ENCODE results near the gene CAP2. TPM values are rescaled to one million over a fixed set of nuclear protein-coding genes. Genes with fewer than 3 reads are reported as not detected.
A peak's percentile ranks its signal among the peaks of the same experiment; 100 is the strongest.
"Not testable (repeated sequence)": the region's sequence is repeated elsewhere in the genome, so short reads cannot be mapped to it uniquely, and the experiment has no call there.

The CAP2 gene
- total RNA-seq, 4 donors from 2014 or later = 4.8 to 10.1 (median 7.8) TPM

DNA sequence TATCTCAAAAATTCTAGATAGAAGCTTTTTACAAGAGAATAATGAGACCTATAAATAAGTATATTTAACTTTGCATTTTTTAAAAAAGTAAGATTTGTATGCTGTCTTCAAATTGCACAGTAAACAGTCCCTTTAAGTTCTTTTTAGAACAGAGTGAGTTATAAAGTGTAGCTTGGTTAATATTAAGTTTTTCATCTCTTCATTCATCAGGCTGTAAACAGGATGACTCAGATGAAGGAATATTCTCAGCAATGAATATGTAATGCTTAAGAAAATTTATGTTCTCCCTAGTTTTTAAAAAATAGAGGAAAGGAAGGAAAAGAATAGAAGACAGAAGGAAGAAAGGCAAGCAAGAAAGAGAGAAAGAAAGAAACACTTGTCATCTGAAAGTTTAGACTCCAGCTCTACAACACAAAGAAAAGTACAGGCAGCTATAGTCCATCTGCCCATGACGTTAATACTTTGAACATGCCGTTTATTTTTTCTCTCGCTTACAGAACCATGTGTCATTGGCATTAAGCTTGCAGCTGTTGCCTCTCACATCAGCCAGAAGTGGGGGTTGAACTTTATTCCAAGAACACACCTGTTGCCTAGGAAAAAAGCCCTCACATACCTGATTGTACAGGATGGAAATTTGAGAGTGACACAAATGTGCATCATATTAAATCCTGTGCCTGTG is 36.1 kb downstream of the CAP2 start:
- no peaks in the 10 kb centered on the region for H3K36me3 ChIP-seq
- H3K4me1 ChIP-seq = peaks cover 0 to 12% (median 0%) of the 10 kb centered on the region in 4 donors
- in situ Hi-C loops (cut with MboI; ENCODE audit: low pct_ligation_motif_present in 1 of 4, low pct_unique_long_range_greater_than_20kb in 1 of 4, low sequenced_read_pairs in 3 of 4) = no loop called here
- WGBS, 2 donors (ENCODE audit: low coverage in 1 of 2) = 29 to 41% methylated on average over 3 of the region's 3 CpGs
- no peak overlapping the region for H3K4me3 ChIP-seq
- TF ChIP-seq, protein P1, sequence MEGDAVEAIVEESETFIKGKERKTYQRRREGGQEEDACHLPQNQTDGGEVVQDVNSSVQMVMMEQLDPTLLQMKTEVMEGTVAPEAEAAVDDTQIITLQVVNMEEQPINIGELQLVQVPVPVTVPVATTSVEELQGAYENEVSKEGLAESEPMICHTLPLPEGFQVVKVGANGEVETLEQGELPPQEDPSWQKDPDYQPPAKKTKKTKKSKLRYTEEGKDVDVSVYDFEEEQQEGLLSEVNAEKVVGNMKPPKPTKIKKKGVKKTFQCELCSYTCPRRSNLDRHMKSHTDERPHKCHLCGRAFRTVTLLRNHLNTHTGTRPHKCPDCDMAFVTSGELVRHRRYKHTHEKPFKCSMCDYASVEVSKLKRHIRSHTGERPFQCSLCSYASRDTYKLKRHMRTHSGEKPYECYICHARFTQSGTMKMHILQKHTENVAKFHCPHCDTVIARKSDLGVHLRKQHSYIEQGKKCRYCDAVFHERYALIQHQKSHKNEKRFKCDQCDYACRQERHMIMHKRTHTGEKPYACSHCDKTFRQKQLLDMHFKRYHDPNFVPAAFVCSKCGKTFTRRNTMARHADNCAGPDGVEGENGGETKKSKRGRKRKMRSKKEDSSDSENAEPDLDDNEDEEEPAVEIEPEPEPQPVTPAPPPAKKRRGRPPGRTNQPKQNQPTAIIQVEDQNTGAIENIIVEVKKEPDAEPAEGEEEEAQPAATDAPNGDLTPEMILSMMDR (IDR thresholded peaks at IDR 0.05) = no peak
- TF ChIP-seq POLR2AphosphoS5 (IDR thresholded peaks at IDR 0.05) = peak in 1 of 3 donors; percentile 28
- TF ChIP-seq EP300 (IDR thresholded peaks at IDR 0.05; ENCODE audit: low read depth) = no peak
- no peak for DNase-seq
- intact Hi-C loops (cut with DNase I; ENCODE audit: low total_unique reads) = no loop called here
- H3K27ac ChIP-seq = peak overlapping the region in 2 of 4 donors; percentile 13 to 20
- no peaks in the 10 kb centered on the region for H3K27me3 ChIP-seq
- no peaks in the 10 kb centered on the region for H3K9me3 ChIP-seq

- Histone ChIP-seq H3K27me3 (no peaks in the 10 kb centered on the region), H3K36me3 (no peaks in the 10 kb centered on the region), H3K4me3 (no peak overlapping the region), H3K27ac (no peak overlapping the region), H3K4me1 (peaks cover 0 to 12% (median 0%) of the 10 kb centered on the region in 4 donors), H3K9me3 (no peaks in the 10 kb centered on the region)
- intact Hi-C loops (cut with DNase I; ENCODE audit: low total_unique reads) (no loop called here), in situ Hi-C loops (cut with MboI; ENCODE audit: low pct_ligation_motif_present in 1 of 4, low pct_unique_long_range_greater_than_20kb in 1 of 4, low sequenced_read_pairs in 3 of 4) (no loop called here)
- TF ChIP-seq, protein P1 (IDR thresholded peaks at IDR 0.05) = no peak
- TF ChIP-seq EP300 (IDR thresholded peaks at IDR 0.05; ENCODE audit: low read depth) = no peak
- no peak for TF ChIP-seq POLR2A (IDR thresholded peaks at IDR 0.05)
- TF ChIP-seq POLR2AphosphoS5 (IDR thresholded peaks at IDR 0.05) = no peak
- no peak for DNase-seq
- 43 to 71% methylated on average over 1 to 2 of the region's 2 CpGs for WGBS, 2 donors (ENCODE audit: low coverage in 1 of 2)
Measured at GRCh38 chr6:17431581-17431980, 38.2 kb downstream of the CAP2 start.

DNA sequence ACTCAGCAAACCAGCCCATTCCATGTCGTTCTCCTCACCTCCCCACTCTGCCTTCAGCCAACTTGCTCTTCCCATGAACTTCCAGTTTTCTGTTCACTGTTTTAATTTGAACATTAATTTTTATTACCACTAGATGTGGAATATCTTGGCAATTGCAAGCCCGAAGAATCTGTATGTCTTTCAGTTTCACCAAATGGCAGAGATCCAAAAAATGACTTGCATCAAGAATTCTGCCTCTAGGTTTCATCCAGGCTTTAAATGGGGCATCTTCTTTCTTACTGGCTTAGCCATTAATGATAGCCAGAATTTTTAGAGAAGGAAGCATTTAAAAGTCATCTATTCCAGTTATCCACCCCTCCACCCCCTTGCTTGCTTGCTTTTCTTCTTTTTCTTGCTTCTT is 39.0 kb downstream of the CAP2 start:
- 38% methylated on average over 2 of the region's 2 CpGs for WGBS, 2 donors (ENCODE audit: low coverage in 1 of 2)
- no peak for DNase-seq
- in situ Hi-C loops (cut with MboI; ENCODE audit: low pct_ligation_motif_present in 1 of 4, low pct_unique_long_range_greater_than_20kb in 1 of 4, low sequenced_read_pairs in 3 of 4) (no loop called here), intact Hi-C loops (cut with DNase I; ENCODE audit: low total_unique reads) (no loop called here)
- no peak overlapping the region for H3K27ac ChIP-seq
- H3K27me3 ChIP-seq = no peaks in the 10 kb centered on the region
- no peaks in the 10 kb centered on the region for H3K36me3 ChIP-seq
- no peaks in the 10 kb centered on the region for H3K9me3 ChIP-seq
- TF ChIP-seq, protein P1 (IDR thresholded peaks at IDR 0.05) = no peak
- no peak for TF ChIP-seq POLR2AphosphoS5 (IDR thresholded peaks at IDR 0.05)
- no peak for TF ChIP-seq POLR2A (IDR thresholded peaks at IDR 0.05)
- TF ChIP-seq EP300 (IDR thresholded peaks at IDR 0.05; ENCODE audit: low read depth) = no peak
- H3K4me3 ChIP-seq = no peak overlapping the region
- peaks cover 0 to 12% (median 0%) of the 10 kb centered on the region in 4 donors for H3K4me1 ChIP-seq

DNA sequence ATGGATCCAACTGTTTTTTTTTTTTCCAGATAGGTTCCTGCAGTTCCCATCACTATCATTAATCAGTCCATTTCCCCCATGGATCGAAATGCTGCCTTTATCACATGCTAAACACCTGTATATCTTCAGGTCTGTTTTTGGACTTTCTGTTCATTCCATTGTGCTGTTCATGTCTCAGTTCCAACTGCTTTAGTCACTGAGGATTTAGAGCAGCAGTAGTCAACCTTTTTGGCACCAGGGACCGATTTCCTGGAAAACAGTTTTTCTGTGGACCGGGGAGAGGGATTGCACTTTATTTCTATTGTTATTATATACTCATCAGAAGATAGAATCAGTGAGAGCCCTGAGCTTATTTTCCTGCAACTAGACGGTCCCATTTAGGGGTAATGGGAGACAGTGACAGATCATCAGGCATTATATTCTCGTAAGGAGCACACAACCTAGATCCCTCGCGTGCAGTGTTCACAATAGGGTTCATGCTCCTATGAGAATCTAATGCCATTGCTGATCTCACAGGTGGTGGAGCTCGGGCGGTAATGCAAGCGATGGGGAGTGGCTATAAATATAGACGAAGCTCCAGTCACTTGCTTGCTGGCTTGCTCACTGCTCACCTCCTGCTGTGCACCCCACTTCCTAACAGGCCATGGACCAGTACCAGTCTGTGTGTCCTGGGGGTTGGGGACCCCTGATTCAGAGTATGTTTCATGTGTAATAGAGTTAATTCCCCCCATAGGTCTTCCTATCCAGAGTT is 46.0 kb downstream of the CAP2 start:
- no peak overlapping the region for H3K27ac ChIP-seq
- H3K27me3 ChIP-seq = no peaks in the 10 kb centered on the region
- intact Hi-C loops (cut with DNase I; ENCODE audit: low total_unique reads) = no loop called here
- H3K9me3 ChIP-seq = no peaks in the 10 kb centered on the region
- in situ Hi-C loops (cut with MboI; ENCODE audit: low pct_ligation_motif_present in 1 of 4, low pct_unique_long_range_greater_than_20kb in 1 of 4, low sequenced_read_pairs in 3 of 4) = no loop called here
- no peak for DNase-seq
- no peak for TF ChIP-seq POLR2A (IDR thresholded peaks at IDR 0.05)
- no peak for TF ChIP-seq EP300 (IDR thresholded peaks at IDR 0.05; ENCODE audit: low read depth)
- TF ChIP-seq, protein P1 (IDR thresholded peaks at IDR 0.05) = no peak
- no peak for TF ChIP-seq POLR2AphosphoS5 (IDR thresholded peaks at IDR 0.05)
- H3K4me1 ChIP-seq = no peaks in the 10 kb centered on the region
- WGBS, 2 donors (ENCODE audit: low coverage in 1 of 2) = 67 to 73% methylated on average over 5 to 11 of the region's 11 CpGs
- no peaks in the 10 kb centered on the region for H3K36me3 ChIP-seq
- no peak overlapping the region for H3K4me3 ChIP-seq

GRCh38 chr6:17440811-17441210 is 47.4 kb downstream of the CAP2 start:
- H3K9me3 ChIP-seq; H3K27me3 ChIP-seq; H3K4me1 ChIP-seq; H3K27ac ChIP-seq; H3K36me3 ChIP-seq; intact Hi-C loops (cut with DNase I; ENCODE audit: low total_unique reads); in situ Hi-C loops (cut with MboI; ENCODE audit: low pct_ligation_motif_present in 1 of 4, low pct_unique_long_range_greater_than_20kb in 1 of 4, low sequenced_read_pairs in 3 of 4); DNase-seq; H3K4me3 ChIP-seq: not testable (repeated sequence)
- WGBS, 2 donors (ENCODE audit: low coverage in 1 of 2) = 92 to 97% methylated on average over 4 of the region's 4 CpGs

Measured in transverse colon (tissue), 4 donors.